Right lobe of liver (tissue), 6 donors: ENCODE data around the gene ADGRL2. TPM values are rescaled to one million over a fixed set of nuclear protein-coding genes. Genes with fewer than 3 reads are reported as not detected.
"Not testable (repeated sequence)": the region's sequence is repeated elsewhere in the genome, so short reads cannot be mapped to it uniquely, and the experiment has no call there.

ENCODE experiments used
- ATAC-seq, 4 donors: fragments of 200-7000 bp; cut with Tn5 transposase; one replicate each; pipeline ENCODE4 v1.9.1; 2020; ENCODE audit warnings: mild to moderate bottlenecking in 4 of 4, moderate library complexity in 4 of 4
- DNase-seq, 3 donors: peaks; one replicate each; pipeline ENCODE4 v3.0.0-alpha.2; 2020
- H3K27ac ChIP-seq, 3 donors: fragments of 200-600 bp; one replicate each; pipeline ENCODE4 v1.8.0; 2022
- H3K27me3 ChIP-seq, 2 donors: fragments of 200-600 bp; one replicate each; pipeline ENCODE4 v1.8.0; 2022
- H3K36me3 ChIP-seq, 4 donors: fragments of 200-600 bp; sonication (generic) in 1 of 4; one replicate each; pipeline versions ENCODE4 v1.5.1 to v1.8.0; 2017 to 2022; ENCODE audit warnings: control low read depth in 1 of 4
- H3K4me1 ChIP-seq, 4 donors: fragments of 200-600 bp; sonication (generic) in 1 of 4; one replicate each; pipeline versions ENCODE4 v1.5.1 to v1.8.0; 2017 to 2022; ENCODE audit warnings: control low read depth in 1 of 4
- H3K4me3 ChIP-seq, 3 donors: fragments of 200-600 bp; one replicate each; pipeline ENCODE4 v1.8.0; 2022
- H3K9me3 ChIP-seq, 4 donors: fragments of 200-600 bp; sonication (generic) in 1 of 4; one replicate each; pipeline versions ENCODE4 v1.5.1 to v1.8.0; 2017 to 2022; ENCODE audit warnings: control low read depth in 1 of 4
- POLR2A ChIP-seq: fragments of 450-650 bp; IDR thresholded peaks from one replicate; pipeline ENCODE4 v1.6.1; 2017; ENCODE audit warnings: antibody characterized with exemption, mild to moderate bottlenecking
- WGBS: methylation state at CpG from one replicate; pipeline ENCODE4 v1.1.6; 2018; ENCODE audit warnings: low coverage, low lambda C conversion rate; ENCODE audit not compliant: insufficient coverage; ENCODE audit errors: missing lambda C conversion rate; 5-methylcytosine and 5-hydroxymethylcytosine counted together
- intact Hi-C, 2 donors: fragments of 100-400 bp; cut with DNase I; formaldehyde crosslinking; loops; one replicate each; pipeline versions ENCODE4 v1.11.2 to v1.14.1; 2022
- total RNA-seq, 6 experiments: library from RNA; depleted of rRNA in 2 of 6; stranded (reverse); fragments of >200 nt in 2 of 6; fragmentation: NEBNext Ultra II Directional in 3 of 6; extraction: Animal tissue kit (Norgen Biotek cat#: 25700) in 3 of 6; gene quantifications; one replicate each; pipeline versions ENCODE4 v1.1.0 to v1.2.4, GENCODE V29; 2016 to 2023
- TF ChIP-seq, protein P1 (sequence below), 4 donors: fragments of 200-600 bp in 3 of 4; fragments of 450-650 bp in 1 of 4; IDR thresholded peaks; one replicate each; pipeline versions ENCODE4 v1.5.1 to v1.8.0; 2016 to 2022; ENCODE audit warnings: antibody characterized with exemption in 4 of 4, mild to moderate bottlenecking in 2 of 4
- donor health status: DM: no; HTN: yes; CAD: no.
- donor health status: DM: no; HTN: no; CAD: no.
- donor health status: DM: no; HTN: no; CAD: no.
- donor health status: DM: no; HTN: yes; CAD: no.
- donor health status: DM: no; HTN: yes; CAD: no.

Gene ADGRL2
- total RNA-seq, 6 experiments from 2014 or later: 38.0 to 72.3 (median 51.2) TPM

DNA sequence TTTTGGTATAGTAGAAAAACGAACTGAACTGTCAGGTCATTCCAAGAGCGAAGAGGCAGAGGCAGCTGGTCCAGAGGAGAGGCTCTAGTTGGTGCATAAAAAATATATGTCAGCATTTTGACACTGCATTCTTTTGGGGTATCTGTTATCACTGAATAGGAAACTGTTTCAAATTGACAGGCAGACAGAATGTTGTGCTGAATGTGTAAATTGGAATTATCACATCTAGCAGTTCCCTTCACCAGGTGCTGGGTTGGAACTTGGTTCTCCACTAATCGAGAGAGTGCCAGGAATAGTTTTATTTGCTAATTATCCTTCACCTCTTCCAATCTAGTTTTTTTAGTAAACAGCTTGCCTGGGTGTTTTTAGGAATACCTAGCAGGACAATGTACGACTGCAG, 52.2 kb downstream of the ADGRL2 start:
- Histone ChIP-seq H3K9me3 (no peaks in the 10 kb centered on the region), H3K36me3 (no peaks in the 10 kb centered on the region), H3K27me3 (no peaks in the 10 kb centered on the region), H3K4me3 (no peak overlapping the region), H3K4me1 (peaks cover 0 to 8% (median 0%) of the 10 kb centered on the region in 4 donors), H3K27ac (no peak overlapping the region)
- 60% methylated on average over 4 of the region's 4 CpGs for WGBS
- TF ChIP-seq POLR2A: no peak
- TF ChIP-seq, protein P1, sequence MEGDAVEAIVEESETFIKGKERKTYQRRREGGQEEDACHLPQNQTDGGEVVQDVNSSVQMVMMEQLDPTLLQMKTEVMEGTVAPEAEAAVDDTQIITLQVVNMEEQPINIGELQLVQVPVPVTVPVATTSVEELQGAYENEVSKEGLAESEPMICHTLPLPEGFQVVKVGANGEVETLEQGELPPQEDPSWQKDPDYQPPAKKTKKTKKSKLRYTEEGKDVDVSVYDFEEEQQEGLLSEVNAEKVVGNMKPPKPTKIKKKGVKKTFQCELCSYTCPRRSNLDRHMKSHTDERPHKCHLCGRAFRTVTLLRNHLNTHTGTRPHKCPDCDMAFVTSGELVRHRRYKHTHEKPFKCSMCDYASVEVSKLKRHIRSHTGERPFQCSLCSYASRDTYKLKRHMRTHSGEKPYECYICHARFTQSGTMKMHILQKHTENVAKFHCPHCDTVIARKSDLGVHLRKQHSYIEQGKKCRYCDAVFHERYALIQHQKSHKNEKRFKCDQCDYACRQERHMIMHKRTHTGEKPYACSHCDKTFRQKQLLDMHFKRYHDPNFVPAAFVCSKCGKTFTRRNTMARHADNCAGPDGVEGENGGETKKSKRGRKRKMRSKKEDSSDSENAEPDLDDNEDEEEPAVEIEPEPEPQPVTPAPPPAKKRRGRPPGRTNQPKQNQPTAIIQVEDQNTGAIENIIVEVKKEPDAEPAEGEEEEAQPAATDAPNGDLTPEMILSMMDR (IDR thresholded peaks at IDR 0.05): no peak
- DNase-seq (no peak), ATAC-seq (no peak)
- intact Hi-C loops: no loop called here

DNA sequence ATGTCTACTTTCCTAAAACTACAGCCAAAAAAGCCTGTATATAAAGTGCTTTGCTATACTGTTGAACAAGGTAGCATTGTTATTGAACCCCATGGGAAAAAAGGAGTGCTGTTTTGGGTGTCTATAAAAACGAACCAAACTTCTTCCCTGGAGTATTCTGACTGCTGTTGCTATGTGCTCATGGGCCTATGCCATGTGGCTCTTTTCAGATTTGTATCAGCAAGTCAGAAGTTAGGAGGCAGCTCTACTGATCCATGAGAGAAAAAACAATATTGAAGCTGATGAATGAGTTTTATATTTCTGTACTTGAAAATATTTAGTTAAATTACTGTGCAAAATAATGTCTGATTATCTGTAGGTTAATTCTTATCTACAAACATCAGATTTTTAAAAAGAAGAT, 66.5 kb downstream of the ADGRL2 start:
- TF ChIP-seq, protein P1 (IDR thresholded peaks at IDR 0.05): no peak
- TF ChIP-seq POLR2A: no peak
- no peaks in the 10 kb centered on the region for H3K9me3 ChIP-seq
- no peaks in the 10 kb centered on the region for H3K36me3 ChIP-seq
- no peaks in the 10 kb centered on the region for H3K4me1 ChIP-seq
- no peak overlapping the region for H3K4me3 ChIP-seq
- ATAC-seq (no peak), DNase-seq (no peak)
- WGBS: 23% methylated on average over 1 of the region's 1 CpG
- H3K27me3 ChIP-seq: no peaks in the 10 kb centered on the region
- H3K27ac ChIP-seq: no peak overlapping the region
- intact Hi-C loops: no loop called here

DNA sequence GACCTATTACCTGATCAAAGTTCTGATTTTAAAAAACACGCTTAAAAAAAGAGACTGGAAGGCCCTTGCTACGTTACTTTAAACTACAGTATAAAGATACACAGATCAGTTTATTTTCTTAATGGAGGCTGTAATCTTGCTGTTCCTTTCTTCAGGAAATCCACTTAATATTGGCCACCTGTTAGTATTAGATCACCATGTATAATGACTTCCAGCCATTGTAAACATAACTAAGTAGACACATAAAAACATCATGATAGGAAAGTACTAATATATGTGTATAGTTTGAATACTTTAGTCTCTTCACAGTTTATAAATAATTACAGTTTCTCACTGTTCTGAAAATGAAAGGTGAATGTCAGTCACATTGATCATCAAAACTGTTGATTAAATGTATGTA, 68.6 kb downstream of the ADGRL2 start:
- no peaks in the 10 kb centered on the region for H3K4me1 ChIP-seq
- H3K27me3 ChIP-seq: no peaks in the 10 kb centered on the region
- DNase-seq (no peak), ATAC-seq (no peak)
- TF ChIP-seq POLR2A: no peak
- TF ChIP-seq, protein P1 (IDR thresholded peaks at IDR 0.05): no peak
- intact Hi-C loops: no loop called here
- H3K36me3 ChIP-seq: no peaks in the 10 kb centered on the region
- H3K9me3 ChIP-seq: no peaks in the 10 kb centered on the region
- no peak overlapping the region for H3K27ac ChIP-seq
- H3K4me3 ChIP-seq: no peak overlapping the region
- WGBS: 81% methylated on average over 2 of the region's 2 CpGs

DNA sequence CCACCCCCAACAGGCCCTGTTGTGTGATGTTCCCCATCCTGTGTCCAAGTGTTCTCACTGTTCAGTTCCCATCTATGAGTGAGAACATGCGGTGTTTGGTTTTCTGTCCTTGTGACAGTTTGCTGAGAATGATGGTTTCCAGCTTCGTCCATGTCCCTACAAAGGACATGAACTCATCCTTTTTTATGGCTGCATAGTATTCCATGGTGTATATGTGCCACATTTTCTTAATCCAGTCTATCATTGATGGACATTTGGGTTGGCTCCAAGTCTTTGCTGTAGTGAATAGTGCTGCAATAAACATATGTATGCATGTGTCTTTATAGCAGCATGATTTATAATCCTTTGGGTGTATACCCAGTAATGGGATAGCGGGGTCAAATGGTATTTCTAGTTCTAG, 70.4 kb downstream of the ADGRL2 start:
- no CpG with 5 or more reads among the region's 3 CpGs for WGBS

DNA sequence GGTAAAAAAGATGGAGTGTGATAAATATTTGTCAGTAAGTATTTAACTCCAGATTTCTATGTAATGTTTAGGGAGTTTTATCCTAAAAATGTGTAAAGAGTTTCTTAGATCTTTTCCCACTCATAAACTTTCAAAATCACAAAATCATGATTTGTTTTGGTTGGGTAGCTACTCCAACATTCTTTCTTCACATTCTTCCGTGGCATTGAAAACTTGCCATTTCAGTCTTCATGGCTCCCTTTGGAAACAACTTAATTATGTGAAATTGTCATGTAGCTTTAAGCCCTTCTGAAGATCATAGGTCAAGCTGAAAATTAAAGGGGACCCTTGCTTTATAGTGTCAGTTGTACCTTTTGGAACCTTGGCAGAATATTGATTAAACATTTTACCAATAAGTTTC, 73.2 kb downstream of the ADGRL2 start:
- H3K4me3 ChIP-seq: no peak overlapping the region
- intact Hi-C loops: no loop called here
- 59% methylated on average over 1 of the region's 1 CpG for WGBS
- H3K36me3 ChIP-seq: no peaks in the 10 kb centered on the region
- no peaks in the 10 kb centered on the region for H3K27me3 ChIP-seq
- H3K9me3 ChIP-seq: no peaks in the 10 kb centered on the region
- DNase-seq (no peak), ATAC-seq (no peak)
- TF ChIP-seq, protein P1 (IDR thresholded peaks at IDR 0.05): no peak
- TF ChIP-seq POLR2A: no peak
- no peak overlapping the region for H3K27ac ChIP-seq
- H3K4me1 ChIP-seq: peaks cover 0 to 25% (median 7%) of the 10 kb centered on the region in 4 donors

More for the DNA sequence above, 70.4 kb downstream of the ADGRL2 start:
- H3K27me3 ChIP-seq, H3K4me1 ChIP-seq, H3K36me3 ChIP-seq, DNase-seq, H3K27ac ChIP-seq, H3K9me3 ChIP-seq, H3K4me3 ChIP-seq, intact Hi-C loops, ATAC-seq: not testable (repeated sequence)
